GM18511 (cell line): ENCODE data around the gene ALDH3B2.
"Not testable (repeated sequence)": the region's sequence is repeated elsewhere in the genome, so short reads cannot be mapped to it uniquely, and the experiment has no call there.

ENCODE experiments used
- ATAC-seq: cut with Tn5 transposase; IDR thresholded peaks from one replicate; pipeline ENCODE4 v1.9.1; 2021; ENCODE audit warnings: mild to moderate bottlenecking, moderate library complexity; ENCODE audit not compliant: unreplicated experiment

The ALDH3B2 gene

GRCh38 chr11:67662835-67663531, 11.4 kb downstream of the ALDH3B2 start:
- ATAC-seq: no peak

- ATAC-seq: no peak
Measured at GRCh38 chr11:67662142-67662834, 12.1 kb downstream of the ALDH3B2 start.

- not testable (repeated sequence) for ATAC-seq
Measured at GRCh38 chr11:67660752-67661151, 13.7 kb downstream of the ALDH3B2 start.

- ATAC-seq: not testable (repeated sequence)
Measured at GRCh38 chr11:67659651-67660165, 14.7 kb downstream of the ALDH3B2 start.

GRCh38 chr11:67657300-67657699, 17.1 kb downstream of the ALDH3B2 start:
- no peak for ATAC-seq

- no peak for ATAC-seq
Measured at GRCh38 chr11:67656278-67656922, 18.0 kb downstream of the ALDH3B2 start.

GRCh38 chr11:67654225-67654624, 20.2 kb downstream of the ALDH3B2 start:
- no peak for ATAC-seq

GRCh38 chr11:67652965-67653845, 21.2 kb downstream of the ALDH3B2 start:
- ATAC-seq: no peak

- no peak for ATAC-seq
Measured at GRCh38 chr11:67651976-67652781, 22.2 kb downstream of the ALDH3B2 start.

GRCh38 chr11:67649634-67650510, 24.6 kb downstream of the ALDH3B2 start:
- ATAC-seq: no peak

GRCh38 chr11:67648796-67649613, 25.4 kb downstream of the ALDH3B2 start:
- ATAC-seq: no peak

GRCh38 chr11:67648140-67648795, 26.2 kb downstream of the ALDH3B2 start:
- ATAC-seq: no peak

- no peak for ATAC-seq
Measured at GRCh38 chr11:67647471-67647870, 27.0 kb downstream of the ALDH3B2 start.

GRCh38 chr11:67646535-67647336, 27.7 kb downstream of the ALDH3B2 start:
- ATAC-seq: no peak

- ATAC-seq: no peak
Measured at GRCh38 chr11:67645521-67646461, 28.6 kb downstream of the ALDH3B2 start.
